GM20000 (cell line): Measurements from ENCODE around the gene VAPA.
"Not testable (repeated sequence)": the region's sequence is repeated elsewhere in the genome, so short reads cannot be mapped to it uniquely, and the experiment has no call there.

Source experiments
- DNase-seq: peaks from one replicate; pipeline ENCODE4 v3.0.0; 2012; ENCODE audit warnings: low spot score
- TF ChIP-seq, protein P1 (sequence below): IDR thresholded peaks from 2 replicates; pipeline ENCODE4 v1.5.1; 2012; ENCODE audit warnings: mild to moderate bottlenecking, control low read depth; ENCODE audit errors: extremely low read depth, missing control alignments

Gene VAPA

DNA sequence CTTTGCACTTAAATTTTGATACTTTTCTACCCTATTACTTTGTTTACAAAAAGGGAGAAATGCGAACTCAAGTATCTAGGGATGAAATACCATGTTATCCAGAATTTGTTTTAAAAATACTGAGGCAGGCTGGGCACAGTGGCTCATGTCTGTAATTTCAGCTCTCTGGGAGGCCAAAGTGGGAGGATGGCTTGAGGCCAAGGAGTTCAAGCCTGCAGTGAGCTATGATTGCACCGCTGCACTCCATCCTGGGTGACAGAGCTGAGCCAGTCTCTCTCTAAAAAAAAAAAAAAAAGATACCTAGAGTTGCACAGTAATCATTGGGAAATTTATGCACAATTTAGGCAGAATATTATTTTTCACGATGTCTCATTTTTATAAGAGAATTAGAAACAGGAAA lies 12.4 kb upstream of the VAPA start:
- no peak for DNase-seq
- TF ChIP-seq, protein P1, sequence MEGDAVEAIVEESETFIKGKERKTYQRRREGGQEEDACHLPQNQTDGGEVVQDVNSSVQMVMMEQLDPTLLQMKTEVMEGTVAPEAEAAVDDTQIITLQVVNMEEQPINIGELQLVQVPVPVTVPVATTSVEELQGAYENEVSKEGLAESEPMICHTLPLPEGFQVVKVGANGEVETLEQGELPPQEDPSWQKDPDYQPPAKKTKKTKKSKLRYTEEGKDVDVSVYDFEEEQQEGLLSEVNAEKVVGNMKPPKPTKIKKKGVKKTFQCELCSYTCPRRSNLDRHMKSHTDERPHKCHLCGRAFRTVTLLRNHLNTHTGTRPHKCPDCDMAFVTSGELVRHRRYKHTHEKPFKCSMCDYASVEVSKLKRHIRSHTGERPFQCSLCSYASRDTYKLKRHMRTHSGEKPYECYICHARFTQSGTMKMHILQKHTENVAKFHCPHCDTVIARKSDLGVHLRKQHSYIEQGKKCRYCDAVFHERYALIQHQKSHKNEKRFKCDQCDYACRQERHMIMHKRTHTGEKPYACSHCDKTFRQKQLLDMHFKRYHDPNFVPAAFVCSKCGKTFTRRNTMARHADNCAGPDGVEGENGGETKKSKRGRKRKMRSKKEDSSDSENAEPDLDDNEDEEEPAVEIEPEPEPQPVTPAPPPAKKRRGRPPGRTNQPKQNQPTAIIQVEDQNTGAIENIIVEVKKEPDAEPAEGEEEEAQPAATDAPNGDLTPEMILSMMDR = no peak

DNA sequence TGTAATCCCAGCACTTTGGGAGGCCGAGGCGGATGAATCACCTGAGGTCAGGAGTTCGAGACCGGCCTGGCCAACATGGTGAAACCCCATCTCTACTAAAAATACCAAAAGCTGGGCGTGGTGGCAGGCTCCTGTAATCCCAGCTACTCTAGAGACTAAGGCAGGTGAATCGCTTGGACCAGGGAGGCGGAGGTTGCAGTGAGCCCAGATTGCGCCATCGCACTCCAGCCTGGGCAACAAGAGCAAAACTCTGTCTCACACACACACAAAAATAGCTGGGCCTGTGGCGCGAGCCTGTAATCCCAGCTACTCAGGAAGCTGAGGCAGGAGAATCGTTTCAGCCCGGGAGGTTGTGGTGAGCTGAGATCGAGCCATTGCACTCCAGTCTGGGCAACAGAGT lies 11.6 kb upstream of the VAPA start:
- DNase-seq = not testable (repeated sequence)

DNA sequence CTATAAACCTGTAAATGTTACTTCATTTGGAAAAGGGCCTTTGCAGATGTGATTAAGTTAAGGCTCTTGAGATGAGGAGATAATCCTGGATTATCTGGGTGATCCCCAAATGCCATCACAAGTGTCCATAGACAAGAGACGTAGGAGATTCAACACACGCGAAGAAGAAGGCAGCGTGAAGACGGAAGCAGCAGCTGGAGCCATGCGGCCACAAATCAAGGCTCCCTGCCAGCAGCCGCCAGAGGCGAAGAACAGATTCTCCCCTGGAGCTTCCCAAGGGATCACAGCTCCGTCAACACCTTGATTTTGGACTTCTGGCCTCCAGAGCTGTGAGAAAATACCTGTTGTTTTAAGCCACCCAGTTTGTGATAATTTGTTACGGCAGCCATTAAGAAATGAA lies 11.0 kb upstream of the VAPA start:
- TF ChIP-seq, protein P1 = no peak
- DNase-seq = no peak

DNA sequence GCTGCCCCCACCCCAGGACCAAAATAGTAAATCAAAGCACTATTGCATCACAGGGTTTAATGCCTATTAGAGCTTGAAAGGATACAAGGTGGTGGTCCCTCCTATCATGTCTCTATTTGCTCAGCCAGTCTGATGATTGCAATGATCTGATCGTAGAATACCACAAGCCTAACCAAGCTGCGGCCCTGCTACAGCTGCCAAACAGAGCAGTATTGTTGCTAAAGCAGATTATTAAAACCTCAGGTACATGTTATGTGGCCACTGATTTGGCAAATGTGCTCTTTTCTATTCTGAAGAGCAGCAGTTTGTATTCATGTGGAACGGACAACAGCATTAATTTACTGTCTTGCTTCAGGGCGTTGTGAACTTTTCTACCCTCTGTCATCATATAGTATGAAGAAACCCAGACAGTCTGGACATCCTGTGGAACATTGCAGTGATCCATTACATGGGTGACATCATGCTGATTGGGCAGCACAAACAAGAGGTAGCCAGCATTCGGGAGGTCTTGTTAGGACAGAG lies 8.4 kb upstream of the VAPA start:
- no peak for DNase-seq
- TF ChIP-seq, protein P1 = no peak

DNA sequence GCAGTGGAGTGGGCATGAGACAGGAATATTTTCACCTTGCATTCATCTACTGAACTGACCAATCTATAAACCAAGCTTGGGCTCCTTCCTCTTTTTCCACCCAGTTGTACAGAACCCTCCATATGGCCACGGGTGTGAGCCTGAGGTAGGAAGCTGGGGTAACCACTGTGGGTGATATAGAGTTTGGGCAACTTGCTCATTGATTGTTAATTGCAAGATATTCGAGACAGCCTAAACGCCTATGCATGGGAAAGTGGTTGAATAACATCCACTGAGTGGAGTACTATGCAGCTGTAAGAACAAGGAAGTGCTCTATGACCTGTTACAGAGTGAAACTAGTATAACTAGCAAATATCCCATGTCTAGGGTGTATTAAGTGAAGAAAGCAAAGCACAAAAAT lies 7.3 kb upstream of the VAPA start:
- DNase-seq = no peak
- TF ChIP-seq, protein P1 = no peak

DNA sequence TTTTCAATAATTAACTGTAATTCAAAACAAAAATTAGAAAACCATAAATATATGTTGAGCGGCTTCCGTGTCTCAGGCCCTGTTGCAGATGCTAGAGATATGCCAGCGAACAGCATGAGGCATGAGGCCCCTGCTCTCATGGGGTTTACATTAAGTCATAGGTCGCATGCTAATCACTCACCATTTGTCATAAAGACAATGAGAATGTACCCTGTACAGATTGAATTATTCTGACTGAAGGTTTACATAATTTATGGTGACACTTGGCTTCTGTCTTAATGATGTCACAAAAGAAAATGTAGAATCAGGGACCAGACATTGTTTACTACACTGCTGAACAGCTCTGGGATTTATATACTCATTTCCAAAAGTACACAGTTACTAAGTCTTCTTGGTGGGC lies 5.9 kb upstream of the VAPA start:
- TF ChIP-seq, protein P1 = no peak
- no peak for DNase-seq

DNA sequence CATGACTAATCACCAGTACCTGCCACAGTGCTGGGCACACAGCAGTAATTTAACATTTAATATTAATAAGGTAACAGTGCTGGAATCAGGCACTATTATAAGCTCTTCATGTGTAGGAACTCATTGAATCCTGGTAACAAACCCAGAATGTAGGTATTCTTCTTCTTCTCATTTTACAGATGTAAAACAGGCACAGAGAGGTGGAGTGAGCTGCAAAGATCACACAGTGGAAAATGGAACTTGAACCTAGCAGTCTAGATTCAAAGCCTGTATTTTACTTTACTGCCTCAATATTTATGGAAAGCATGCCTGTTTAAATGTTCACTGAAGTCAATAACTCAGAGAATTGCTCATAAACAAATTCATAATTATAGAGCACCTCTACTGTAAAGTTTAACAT lies 3.7 kb upstream of the VAPA start:
- DNase-seq = no peak
- TF ChIP-seq, protein P1 = no peak

DNA sequence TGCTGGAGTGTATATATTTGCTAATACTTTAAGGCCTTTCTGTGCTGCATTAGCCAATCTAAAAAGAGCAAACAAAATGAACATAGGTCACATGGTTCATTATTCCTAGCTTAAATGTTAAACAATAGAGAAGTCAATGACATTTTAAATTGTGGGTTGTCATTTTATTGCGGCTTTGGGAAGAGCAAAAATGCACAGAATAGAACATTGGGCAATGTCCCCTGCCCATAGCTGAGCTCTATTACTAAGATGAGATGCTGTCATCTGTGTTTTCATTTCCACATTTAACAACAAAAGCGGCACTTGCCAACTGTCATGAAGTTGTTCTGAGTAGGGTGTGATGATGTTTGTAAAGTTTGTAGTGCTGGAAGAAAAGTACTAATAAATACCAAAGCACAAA lies 3.2 kb upstream of the VAPA start:
- TF ChIP-seq, protein P1 = no peak
- DNase-seq = no peak
